ENCODE measurements around the gene SLC33A1. TPM values are rescaled to one million over a fixed set of nuclear protein-coding genes. Genes with fewer than 3 reads are reported as not detected.
A peak's percentile ranks its signal among the peaks of the same experiment; 100 is the strongest.

Gene SLC33A1
- total RNA-seq, 2 experiments from 2014 or later, result 20.9 to 26.4 TPM

GRCh38 chr3:155876503-155876902 lies 22.3 kb upstream of the SLC33A1 start:
- H3K27ac ChIP-seq (ENCODE audit: low read depth, low read length, poor library complexity, severe bottlenecking), result no peak overlapping the region
- CTCF ChIA-PET (ENCODE audit: unreplicated experiment), result no interaction called here
- TF ChIP-seq CTCF (conservative IDR thresholded peaks at IDR 0.05; ENCODE audit: low read length), result no peak
- no peak for TF ChIP-seq EZH2phosphoT487 (IDR thresholded peaks at IDR 0.05; ENCODE audit: borderline replicate concordance, low read depth, low read length)
- peaks cover 100% of the 10 kb centered on the region for H3K79me2 ChIP-seq (ENCODE audit: insufficient read depth, low read depth, low read length)
- no peaks in the 10 kb centered on the region; the same call in 1 of the 2 replicates for H3K9me3 ChIP-seq (ENCODE audit: low read length)
- H3K4me3 ChIP-seq (ENCODE audit: low read depth, low read length, poor library complexity, severe bottlenecking), result no peak overlapping the region
- H2AFZ ChIP-seq (ENCODE audit: low read length), result no peak overlapping the region
- H4K20me1 ChIP-seq (ENCODE audit: insufficient read depth, low read length), result peaks cover 51% of the 10 kb centered on the region
- DNase-seq (ENCODE audit: low spot score), result no peak
- BruUV-seq (replicated peaks), result no TSS peak
- peaks cover 31% of the 10 kb centered on the region for H3K4me1 ChIP-seq (ENCODE audit: insufficient read depth, low read length, poor library complexity, severe bottlenecking)
- intact Hi-C loops (cut with micrococcal nuclease; ENCODE audit: unreplicated experiment), result loop anchor here (10.0 kb wide), 1 partner anchor 1288 kb away; the partner anchor contains the start of gene CCNL1
- H3K9me2 ChIP-seq (ENCODE audit: insufficient read depth, low read length), result no peaks in the 10 kb centered on the region
- peaks cover 36% of the 10 kb centered on the region for H3K36me3 ChIP-seq (ENCODE audit: insufficient read depth, low read length)
- peak overlapping the region; percentile 25; the same call in 1 of the 2 replicates for H3K4me2 ChIP-seq (ENCODE audit: low read length)
- POLR2A ChIA-PET, result interaction anchor here (1.2 kb wide), 1 partner anchor 33 kb away, joined by 3 read pairs; no protein-coding TSS in a partner anchor

- H3K9me2 ChIP-seq (ENCODE audit: insufficient read depth, low read length), result no peaks in the 10 kb centered on the region
- POLR2A ChIA-PET, result no interaction called here
- CTCF ChIA-PET (ENCODE audit: unreplicated experiment), result no interaction called here
- no peak overlapping the region for H2AFZ ChIP-seq (ENCODE audit: low read length)
- H3K9me3 ChIP-seq (ENCODE audit: low read length), result no peaks in the 10 kb centered on the region; the same call in 1 of the 2 replicates
- peaks cover 49% of the 10 kb centered on the region for H4K20me1 ChIP-seq (ENCODE audit: insufficient read depth, low read length)
- H3K36me3 ChIP-seq (ENCODE audit: insufficient read depth, low read length), result peaks cover 36% of the 10 kb centered on the region
- H3K27ac ChIP-seq (ENCODE audit: low read depth, low read length, poor library complexity, severe bottlenecking), result no peak overlapping the region
- no peak for TF ChIP-seq EZH2phosphoT487 (IDR thresholded peaks at IDR 0.05; ENCODE audit: borderline replicate concordance, low read depth, low read length)
- no peak for TF ChIP-seq CTCF (conservative IDR thresholded peaks at IDR 0.05; ENCODE audit: low read length)
- DNase-seq (ENCODE audit: low spot score), result no peak
- no peak overlapping the region for H3K4me3 ChIP-seq (ENCODE audit: low read depth, low read length, poor library complexity, severe bottlenecking)
- intact Hi-C loops (cut with micrococcal nuclease; ENCODE audit: unreplicated experiment), result loop anchor here (10.0 kb wide), 1 partner anchor 1289 kb away; the partner anchor contains the start of gene CCNL1
- no TSS peak for BruUV-seq (replicated peaks)
- peaks cover 100% of the 10 kb centered on the region for H3K79me2 ChIP-seq (ENCODE audit: insufficient read depth, low read depth, low read length)
- peak overlapping the region; percentile 25; the same call in 1 of the 2 replicates for H3K4me2 ChIP-seq (ENCODE audit: low read length)
- H3K4me1 ChIP-seq (ENCODE audit: insufficient read depth, low read length, poor library complexity, severe bottlenecking), result peaks cover 26% of the 10 kb centered on the region
These were observed 21.8 kb upstream of the SLC33A1 start for GRCh38 chr3:155876037-155876436.

GRCh38 chr3:155872904-155873646 lies 18.8 kb upstream of the SLC33A1 start:
- H3K36me3 ChIP-seq (ENCODE audit: insufficient read depth, low read length), result peaks cover 23% of the 10 kb centered on the region; the same call in 1 of the 2 replicates
- no TSS peak for BruUV-seq (replicated peaks)

More at GRCh38 chr3:155872904-155873646, 18.8 kb upstream of the SLC33A1 start:
- Histone ChIP-seq H3K4me2 (ENCODE audit: low read length) (peak overlapping the region; percentile 98), H3K4me1 (ENCODE audit: insufficient read depth, low read length, poor library complexity, severe bottlenecking) (peaks cover 28% of the 10 kb centered on the region), H3K4me3 (ENCODE audit: low read depth, low read length, poor library complexity, severe bottlenecking) (peak overlapping the region; percentile 88), H3K79me2 (ENCODE audit: insufficient read depth, low read depth, low read length) (peaks cover 75% of the 10 kb centered on the region), H3K9me3 (ENCODE audit: low read length) (no peaks in the 10 kb centered on the region), H3K27ac (ENCODE audit: low read depth, low read length, poor library complexity, severe bottlenecking) (no peak overlapping the region), H3K9me2 (ENCODE audit: insufficient read depth, low read length) (no peaks in the 10 kb centered on the region), H2AFZ (ENCODE audit: low read length) (no peak overlapping the region), H4K20me1 (ENCODE audit: insufficient read depth, low read length) (peaks cover 38% of the 10 kb centered on the region)
- ChIA-PET POLR2A (interaction anchor here (0.8 to 1.3 kb wide), 6 partner anchors 8 to 137 kb away, joined by 3 to 5 read pairs (median 3); no protein-coding TSS in a partner anchor), CTCF (ENCODE audit: unreplicated experiment) (no interaction called here)
- TF ChIP-seq CTCF (conservative IDR thresholded peaks at IDR 0.05; ENCODE audit: low read length) (no peak), EZH2phosphoT487 (IDR thresholded peaks at IDR 0.05; ENCODE audit: borderline replicate concordance, low read depth, low read length) (no peak)
- DNase-seq (ENCODE audit: low spot score), result no peak
- intact Hi-C loops (cut with micrococcal nuclease; ENCODE audit: unreplicated experiment), result loop anchor here (5.0 to 10.0 kb wide), 4 partner anchors 121 to 1292 kb away; partner anchors contain the start of genes CCNL1 and MME
